NCI-H345 treated with DMSO at 0.1 percent for 48 hours (cell line): ENCODE data around the gene DCTN5.
A peak's percentile ranks its signal among the peaks of the same experiment; 100 is the strongest.

Experiments used
- DNase-seq: peaks from one replicate; lab custom pipeline; 2025; ENCODE audit not compliant: unreplicated experiment; lab: John Stamatoyannopoulos, UW

Gene DCTN5

DNA sequence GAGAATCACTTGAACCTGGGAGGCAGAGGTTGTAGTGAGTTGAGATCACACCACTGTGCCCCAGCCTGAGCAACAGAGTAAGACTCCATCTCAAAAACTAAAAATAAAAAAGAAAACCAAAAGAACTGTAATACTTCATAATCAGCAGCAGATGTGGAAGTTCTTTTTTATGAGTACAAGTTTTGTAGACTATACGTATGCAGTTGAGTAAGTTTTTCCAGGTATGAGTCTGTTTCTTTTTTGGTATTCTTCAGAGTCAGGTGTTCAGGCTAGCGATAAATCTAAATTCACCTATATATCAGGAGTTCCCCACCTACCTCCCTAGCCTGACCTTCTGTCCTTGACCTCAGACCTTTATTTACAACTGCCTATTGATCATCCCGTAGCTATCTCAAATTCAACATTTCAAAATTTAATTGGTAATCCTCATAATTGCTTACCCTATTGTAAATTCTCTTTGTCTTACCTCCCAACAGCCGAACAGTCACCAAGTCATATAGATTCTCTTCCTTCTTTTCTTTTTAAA lies 10.7 kb downstream of the DCTN5 start:
- DNase-seq: no peak

DNA sequence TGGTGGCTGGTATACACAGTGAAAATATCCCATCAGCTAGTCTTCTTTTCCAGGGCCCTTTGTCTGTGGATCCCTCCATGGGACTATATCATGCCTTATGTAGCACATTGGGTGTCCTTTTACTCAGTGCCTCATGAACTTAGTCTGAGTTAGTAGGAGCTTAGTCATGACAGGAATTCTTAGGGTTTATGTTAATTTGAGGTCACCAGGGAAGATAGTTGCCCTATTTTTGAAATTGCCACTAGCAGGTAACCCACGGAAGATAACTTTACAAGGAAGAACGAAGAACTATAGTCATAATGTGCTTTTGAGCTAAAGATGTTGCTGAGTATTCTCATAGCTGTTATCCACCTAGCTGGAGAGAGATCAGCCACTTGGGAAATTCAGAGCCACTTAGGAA lies 22.7 kb downstream of the DCTN5 start:
- no peak for DNase-seq

DNA sequence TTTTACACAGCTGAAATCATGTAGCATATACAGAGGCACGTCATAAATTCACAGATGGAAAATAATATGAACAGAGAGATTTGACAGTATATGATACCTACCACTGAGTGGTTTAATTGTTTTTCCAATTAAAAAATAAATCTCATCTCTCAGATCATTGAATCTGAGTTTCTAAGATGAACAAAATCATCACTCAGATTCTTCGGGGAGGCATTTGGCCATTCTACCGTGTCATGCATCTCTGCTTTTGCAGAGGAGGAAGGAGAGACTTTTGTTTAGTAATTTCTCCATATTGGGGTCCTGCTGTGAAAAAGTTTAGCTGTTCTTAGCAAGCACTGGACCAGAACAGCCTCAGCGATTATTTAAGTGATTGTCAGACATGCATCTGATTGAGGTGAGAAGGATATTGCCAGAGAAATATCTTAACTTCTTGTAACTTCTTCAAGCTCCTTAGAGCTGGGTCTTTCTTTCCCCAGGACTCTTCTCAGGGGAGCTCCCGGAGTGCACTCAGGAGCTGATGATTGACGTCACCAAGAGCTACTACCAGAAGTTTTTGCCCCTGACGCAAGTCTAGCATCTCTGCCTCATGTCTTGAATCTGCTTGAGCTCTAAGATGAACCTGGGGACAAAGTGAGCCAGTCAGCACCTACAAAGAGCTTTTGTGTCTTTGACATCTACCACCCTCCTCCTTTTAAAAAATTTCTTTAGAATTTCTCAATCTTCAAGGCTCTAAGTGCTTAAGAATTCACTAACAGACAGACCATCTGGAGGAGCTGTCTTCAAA lies 25.5 kb downstream of the DCTN5 start:
- no peak for DNase-seq

DNA sequence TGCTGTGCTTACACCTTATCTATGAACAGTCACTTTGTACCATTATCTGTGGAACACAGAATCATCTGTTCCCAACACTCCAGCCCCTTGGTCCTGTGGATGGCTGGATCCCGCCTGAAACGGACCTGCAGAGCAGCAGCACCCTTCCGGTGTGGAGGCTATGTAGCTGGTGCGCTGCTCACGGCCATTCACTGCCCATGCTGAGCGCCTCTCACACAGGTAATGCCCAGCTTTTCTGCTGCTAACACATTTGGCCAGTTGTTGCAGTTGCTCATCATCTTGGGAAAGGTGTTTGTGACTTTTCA lies 26.0 kb downstream of the DCTN5 start:
- no peak for DNase-seq

DNA sequence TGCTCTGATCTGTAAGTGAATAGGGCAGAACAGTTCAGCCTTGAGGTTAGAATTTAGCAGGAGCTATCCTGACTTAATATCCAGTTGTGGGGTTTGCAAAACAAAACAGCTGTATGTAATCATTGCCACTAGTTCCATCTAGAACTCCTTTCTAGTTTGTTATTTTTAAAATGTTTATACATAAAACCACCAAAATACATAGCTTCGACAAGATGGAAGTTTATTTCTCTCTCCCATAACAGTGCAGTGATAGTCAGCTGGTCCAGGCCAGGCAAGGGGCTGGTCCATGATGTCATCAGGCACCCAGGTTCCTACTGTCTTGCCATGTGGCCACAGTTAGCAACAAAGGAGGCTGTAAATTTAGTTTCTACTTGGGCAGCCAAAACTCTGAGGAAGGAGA lies 27.0 kb downstream of the DCTN5 start:
- no peak for DNase-seq

DNA sequence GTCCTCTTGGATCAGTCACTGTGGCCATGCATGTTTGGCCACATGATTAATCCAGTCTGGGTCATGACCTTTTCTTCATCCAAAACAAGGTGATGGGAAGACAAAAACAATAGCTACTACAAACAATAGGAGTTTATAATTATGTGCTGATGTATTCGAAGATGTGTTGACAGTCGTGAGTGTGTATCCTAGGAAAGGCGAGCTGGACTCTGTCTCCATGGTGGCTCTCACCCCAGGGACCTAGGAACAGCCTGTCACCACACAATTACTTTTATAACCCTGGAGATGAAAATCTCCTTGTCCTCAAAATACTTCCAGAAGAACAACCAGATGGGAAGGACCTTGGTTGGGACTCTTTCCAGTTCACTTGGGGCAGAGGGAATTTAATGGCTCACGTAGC lies 27.6 kb downstream of the DCTN5 start:
- DNase-seq: no peak

DNA sequence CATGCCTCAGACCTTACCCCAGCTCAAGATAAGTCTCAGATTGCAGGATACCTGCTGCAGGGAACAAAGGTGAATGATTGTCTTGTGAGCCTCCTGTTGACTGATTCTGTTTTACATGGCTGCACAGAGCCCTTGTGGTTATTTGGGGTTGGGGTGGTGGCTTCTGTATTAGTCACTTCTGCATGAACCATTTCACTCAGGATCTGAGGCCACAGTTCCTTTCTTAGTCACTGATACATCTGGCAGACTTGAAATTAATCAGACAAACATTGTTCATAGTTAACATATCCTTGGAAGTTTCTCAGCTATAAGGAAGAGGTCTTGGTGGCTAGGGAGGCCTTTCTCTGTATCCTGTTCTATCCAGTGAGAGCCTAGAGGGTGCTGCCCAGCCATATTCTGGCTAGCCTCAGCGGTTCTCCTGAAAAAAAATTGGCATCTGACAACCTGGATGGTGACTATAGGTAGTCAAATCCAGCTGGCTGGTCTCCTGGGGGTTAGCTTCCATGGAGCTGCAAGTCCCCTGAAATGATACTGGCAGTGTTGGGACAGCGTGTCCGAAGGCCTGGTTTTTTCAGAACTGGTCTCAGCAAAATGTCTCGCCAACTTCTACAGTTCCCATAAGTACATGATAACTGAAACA lies 29.0 kb downstream of the DCTN5 start:
- DNase-seq: no peak

DNA sequence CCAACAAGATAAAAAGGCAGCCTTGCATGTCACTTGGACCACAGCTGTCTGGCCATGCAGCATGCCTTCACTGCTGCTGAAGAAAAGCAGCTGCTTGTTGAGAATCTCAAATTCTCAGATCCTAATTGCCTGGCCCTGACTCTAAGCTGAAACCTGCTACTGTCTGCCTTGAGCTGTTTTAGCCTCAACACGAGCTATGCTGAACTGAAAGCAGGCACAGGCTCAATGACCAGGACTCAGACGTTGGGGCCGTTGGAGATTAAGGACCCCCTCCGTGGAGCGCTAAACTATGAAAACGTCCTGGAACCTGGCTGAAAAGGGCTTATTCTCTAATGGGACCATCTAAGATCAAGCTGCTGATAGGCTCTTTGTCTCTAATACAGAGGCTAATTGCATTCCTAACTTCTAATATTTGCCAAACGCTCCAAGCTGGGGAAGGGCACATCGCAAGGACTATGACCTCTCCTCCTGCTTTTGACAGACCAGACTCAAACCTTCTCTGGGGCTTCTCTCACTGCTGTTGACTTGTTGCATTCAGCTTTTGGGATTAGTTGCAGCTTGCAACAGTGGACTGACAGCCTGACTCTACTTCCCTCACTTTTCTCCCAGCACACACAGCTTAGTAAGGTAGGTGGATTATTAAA lies 32.8 kb downstream of the DCTN5 start:
- no peak for DNase-seq

DNA sequence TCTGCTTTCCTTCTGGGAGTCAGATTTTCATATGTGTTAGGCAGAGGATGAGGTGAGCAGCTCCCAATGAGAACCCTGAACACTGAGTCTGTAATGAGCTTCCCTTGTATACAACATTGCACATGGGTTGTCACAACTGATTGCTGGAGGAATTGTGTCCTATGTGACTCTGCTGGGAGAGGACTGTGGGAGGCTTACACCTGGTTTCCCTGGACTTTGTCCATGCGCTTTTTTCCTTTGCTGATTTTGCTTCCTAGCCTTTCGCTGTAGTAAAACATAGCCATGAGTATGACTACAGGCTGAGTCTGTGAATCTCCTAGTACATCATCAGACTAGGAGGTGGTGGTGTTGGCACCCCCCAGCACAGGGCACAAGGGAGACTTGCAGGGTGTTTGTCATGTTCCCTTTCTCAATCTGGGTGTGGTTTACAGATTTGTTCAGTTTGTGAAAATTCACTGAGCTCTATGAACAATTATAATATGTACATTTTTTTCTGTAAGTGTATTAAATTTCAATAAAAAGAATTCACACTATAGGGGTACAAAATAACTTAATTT lies 35.7 kb downstream of the DCTN5 start:
- no peak for DNase-seq

DNA sequence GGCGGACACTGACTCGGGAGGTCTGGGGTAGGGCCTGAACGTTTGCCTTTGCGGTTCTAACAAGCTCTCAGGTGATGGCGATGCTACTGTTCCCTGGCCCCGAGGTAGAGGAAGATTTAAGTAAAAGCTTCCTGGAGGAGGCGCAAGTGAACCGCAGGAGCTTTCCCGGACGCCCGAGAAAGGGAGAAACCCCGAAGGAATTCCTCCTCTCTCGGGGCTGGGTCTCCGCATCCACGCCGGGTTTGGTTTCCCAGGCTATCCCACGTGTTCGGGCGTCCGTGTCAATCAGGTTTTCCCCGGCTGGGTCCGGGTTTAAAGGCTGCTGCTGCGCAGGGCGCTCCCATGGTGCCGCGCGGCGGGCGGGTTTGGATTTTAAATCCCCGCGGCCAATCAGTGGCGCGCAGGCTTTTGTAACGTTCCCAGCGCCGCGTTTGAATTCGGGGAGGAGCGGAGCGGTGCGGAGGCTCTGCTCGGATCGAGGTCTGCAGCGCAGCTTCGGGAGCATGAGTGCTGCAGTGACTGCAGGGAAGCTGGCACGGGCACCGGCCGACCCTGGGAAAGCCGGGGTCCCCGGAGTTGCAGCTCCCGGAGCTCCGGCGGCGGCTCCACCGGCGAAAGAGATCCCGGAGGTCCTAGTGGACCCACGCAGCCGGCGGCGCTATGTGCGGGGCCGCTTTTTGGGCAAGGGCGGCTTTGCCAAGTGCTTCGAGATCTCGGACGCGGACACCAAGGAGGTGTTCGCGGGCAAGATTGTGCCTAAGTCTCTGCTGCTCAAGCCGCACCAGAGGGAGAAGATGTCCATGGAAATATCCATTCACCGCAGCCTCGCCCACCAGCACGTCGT lies 37.4 kb downstream of the DCTN5 start, which contains the start of gene PLK1:
Gene PLK1 (plus strand): TSS at position 460 of the 844 bp plus-strand sequence. CDS start 44 bp downstream, at position 504.
- peak; percentile 68 for DNase-seq

DNA sequence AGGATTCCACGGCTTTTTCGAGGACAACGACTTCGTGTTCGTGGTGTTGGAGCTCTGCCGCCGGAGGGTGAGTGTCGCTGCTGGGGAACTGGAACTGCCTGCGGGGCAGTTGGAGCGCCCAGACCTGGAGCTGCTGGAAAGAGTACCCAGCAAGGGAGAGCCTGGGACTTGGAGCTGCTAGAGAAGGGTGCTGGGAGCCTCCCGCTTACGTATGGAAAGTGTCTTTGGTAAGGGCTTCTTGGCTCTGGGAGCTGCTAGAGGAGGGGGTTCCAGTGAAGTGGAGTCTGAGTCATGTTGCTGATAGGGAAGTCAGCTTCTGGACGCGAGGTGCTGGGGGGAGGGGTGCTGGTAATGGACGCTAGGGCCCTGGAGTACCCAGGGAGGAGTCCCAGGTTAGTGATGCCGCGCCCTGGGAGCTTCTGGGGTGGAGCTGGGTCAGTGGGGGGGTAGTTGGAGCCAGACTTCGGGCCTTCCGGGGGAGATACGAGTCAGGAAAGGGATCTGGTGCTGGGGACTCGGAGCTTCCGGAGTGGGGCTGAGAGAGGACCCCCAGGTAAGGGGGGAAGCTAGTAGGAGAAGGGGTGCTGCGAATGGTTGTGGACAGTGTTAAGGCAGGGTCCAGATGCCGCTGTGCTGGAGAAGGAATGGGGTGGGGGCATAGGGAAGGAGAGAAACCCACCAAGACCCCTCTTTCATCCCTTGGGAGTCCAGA lies 38.2 kb downstream of the DCTN5 start:
- DNase-seq: no peak

DNA sequence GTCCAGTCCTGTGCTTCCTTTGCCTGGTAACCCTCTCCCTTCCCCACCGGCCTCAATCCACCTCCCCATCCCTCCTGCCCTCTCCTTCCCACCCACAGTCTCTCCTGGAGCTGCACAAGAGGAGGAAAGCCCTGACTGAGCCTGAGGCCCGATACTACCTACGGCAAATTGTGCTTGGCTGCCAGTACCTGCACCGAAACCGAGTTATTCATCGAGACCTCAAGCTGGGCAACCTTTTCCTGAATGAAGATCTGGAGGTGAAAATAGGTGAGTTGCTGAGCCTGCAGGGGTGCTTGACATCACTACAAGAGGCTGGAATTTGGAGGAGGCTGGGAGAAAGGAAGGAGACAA lies 38.7 kb downstream of the DCTN5 start:
- DNase-seq: no peak

DNA sequence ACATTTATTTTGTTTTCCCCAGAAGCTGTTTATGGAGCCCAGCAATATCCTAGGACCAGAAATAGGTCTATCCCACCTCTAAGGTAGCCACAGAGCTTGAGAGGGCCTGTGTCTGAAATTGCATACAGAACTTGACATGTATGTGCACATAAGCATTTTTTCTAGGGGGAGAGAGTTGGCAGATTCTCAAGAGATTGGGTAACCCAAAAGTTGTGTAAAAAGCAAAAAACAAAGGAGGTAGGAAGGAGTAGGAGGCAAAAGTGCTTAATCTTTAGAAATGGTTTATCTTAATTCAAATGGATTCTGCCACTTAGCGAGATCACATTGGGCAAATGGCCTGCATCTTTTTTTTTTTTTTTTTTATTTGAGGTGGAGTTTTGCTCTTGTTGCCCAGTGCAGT lies 40.9 kb downstream of the DCTN5 start:
- no peak for DNase-seq

DNA sequence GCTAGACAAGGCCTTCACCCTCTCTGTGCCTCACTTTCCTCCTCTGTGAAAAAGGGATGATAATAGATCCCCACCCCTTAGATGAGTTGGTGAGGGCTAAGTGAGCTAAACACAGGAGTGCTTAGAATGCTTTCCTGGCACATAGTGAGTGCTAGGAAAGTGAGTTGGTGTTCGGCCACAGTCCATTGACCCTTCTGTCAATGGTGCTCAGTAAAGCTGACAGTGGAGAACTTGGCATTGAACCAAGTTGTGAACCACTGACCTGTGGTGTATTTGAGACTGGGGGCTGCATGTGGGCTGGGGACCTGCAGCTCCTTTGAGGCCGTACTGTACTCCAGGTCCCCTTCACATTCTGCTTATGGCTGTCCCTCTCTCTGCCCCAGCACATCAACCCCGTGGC lies 42.2 kb downstream of the DCTN5 start:
- DNase-seq: no peak

DNA sequence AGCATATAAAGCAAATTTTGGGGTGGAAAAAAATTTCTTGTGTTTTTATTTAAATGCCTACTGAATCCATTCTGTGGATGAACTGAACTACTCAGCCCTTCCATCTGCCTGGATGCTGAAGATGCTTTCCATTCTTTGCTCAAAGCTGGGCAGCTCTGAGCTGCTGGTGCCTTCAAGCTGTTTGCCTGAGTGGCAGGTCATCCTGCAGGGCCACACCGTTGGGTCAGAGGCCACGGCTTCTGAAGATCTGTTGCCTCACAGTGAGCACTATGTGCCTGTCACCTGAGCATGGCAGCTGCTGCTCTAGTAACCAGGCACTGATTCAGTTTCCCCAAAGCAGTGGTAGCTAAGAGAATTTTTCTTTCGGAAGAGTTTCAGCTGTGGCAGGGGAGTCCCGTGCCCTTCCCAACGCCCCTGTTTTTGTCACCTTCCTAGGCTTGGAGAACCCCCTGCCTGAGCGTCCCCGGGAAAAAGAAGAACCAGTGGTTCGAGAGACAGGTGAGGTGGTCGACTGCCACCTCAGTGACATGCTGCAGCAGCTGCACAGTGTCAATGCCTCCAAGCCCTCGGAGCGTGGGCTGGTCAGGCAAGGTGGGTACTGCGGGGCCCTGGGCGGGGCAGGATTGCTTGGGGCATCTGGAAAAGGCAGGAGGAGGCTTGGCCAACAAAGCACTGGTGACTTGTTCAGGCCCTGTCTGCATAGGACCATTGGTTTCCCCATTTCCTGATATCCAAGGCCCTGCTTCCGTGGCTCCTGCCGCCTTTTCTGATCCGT lies 46.0 kb downstream of the DCTN5 start:
- no peak for DNase-seq

DNA sequence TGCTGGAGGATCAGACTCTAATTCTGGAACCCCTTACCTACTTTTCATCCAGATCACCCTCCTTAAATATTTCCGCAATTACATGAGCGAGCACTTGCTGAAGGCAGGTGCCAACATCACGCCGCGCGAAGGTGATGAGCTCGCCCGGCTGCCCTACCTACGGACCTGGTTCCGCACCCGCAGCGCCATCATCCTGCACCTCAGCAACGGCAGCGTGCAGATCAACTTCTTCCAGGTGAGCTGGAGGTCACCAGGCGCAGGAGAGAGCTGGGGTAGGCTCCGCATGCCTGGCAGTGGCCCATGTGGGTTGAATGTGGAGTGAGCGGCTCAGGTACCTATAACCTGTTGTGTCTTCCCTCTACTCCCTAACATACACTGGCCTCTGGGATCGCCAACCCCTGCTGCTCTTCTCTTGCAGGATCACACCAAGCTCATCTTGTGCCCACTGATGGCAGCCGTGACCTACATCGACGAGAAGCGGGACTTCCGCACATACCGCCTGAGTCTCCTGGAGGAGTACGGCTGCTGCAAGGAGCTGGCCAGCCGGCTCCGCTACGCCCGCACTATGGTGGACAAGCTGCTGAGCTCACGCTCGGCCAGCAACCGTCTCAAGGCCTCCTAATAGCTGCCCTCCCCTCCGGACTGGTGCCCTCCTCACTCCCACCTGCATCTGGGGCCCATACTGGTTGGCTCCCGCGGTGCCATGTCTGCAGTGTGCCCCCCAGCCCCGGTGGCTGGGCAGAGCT lies 48.3 kb downstream of the DCTN5 start:
- no peak for DNase-seq

DNA sequence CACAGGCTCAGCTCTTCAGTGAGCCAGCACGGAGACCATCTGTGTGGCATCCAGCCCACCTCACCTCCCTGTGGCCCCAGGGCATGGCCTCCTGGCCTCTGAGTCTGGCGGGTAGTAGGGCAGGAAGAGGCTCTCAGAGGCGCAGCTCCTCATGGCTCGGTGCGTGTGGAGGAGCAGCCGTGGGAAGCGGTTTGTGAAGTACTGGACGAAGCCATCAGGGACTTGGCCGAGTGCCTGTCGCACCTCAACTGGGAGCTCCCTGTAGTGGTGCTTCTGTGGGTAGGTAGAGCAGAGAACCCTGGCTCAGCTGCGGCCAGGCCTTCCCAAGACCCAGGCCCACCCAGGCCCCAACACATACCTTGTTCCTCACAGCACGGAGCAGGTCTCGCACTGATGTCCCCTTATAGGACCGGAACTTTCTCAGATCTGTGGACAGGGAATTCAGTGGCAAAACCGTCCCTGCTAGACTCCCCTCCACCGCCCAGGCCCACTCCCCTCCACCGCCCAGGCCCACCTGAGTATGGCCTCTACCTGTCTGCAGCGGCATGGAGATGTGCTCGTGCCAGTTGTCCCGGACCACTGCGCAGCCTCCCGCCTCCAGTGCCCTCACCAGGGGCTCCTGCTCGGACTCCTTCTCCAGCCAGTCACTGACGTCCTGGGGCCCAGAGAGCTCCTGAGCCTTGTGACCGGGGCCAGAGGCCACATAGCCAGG lies 49.7 kb downstream of the DCTN5 start:
- no peak for DNase-seq

DNA sequence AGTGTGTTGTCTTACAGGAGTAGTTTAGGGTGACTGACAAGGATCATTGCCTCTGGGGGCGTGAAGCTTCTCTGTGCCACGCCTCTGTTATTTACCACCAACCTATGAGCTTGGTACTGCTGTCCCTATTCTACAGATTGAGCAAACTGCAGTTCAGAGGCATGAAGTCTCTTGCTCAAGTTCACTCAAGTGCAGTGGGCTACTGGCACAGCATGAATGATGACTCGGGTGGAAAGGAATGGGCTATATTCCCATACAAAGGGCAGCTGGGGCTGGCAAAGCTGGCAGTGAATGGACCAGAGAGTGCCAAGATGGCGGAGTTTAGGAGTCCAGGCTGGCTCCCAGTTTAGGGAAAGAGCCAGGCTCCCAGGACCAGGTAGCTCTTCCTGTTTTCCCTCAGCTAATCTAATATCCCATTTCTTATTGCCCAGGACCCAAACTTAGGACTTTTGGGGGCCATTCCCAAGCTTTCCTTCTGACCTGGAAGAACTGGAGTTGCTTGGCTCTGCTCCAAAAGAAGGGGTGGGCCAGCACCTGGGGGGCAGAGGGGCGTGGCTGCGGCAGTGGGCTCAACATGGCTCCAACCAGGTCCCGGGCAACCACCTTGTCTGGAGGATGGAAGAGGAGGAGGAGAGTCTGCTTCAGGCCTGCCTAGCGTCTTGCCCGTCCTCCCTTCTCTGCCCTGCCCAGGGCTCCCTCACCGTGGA lies 50.4 kb downstream of the DCTN5 start:
- no peak for DNase-seq
